Dendritic cell treated with granulocyte-macrophage colony-stimulating factor and Interleukin-4, amounts not matched to agents 40 ng/mL and 50 ng/mL, for 4 days (primary cell): ENCODE data around the gene MGLL.

Experiments
- H3K27ac Mint-ChIP-seq: one replicate; pipeline ENCODE4 v1.8.0; 2022; ENCODE audit warnings: mild to moderate bottlenecking, mixed read lengths
- H3K27me3 Mint-ChIP-seq: one replicate; pipeline ENCODE4 v1.8.0; 2022; ENCODE audit warnings: mild to moderate bottlenecking, mixed read lengths
- H3K36me3 Mint-ChIP-seq: one replicate; pipeline ENCODE4 v1.8.0; 2022; ENCODE audit warnings: low read depth, mixed read lengths
- H3K4me1 Mint-ChIP-seq: one replicate; pipeline ENCODE4 v1.8.0; 2022; ENCODE audit warnings: low read depth, mixed read lengths
- H3K4me3 Mint-ChIP-seq: one replicate; pipeline ENCODE4 v1.8.0; 2022; ENCODE audit warnings: mild to moderate bottlenecking, moderate library complexity, mixed read lengths
- H3K9me3 Mint-ChIP-seq: one replicate; pipeline ENCODE4 v1.8.0; 2022; ENCODE audit warnings: mixed read lengths
- intact Hi-C: fragments of 100-400 bp; cut with micrococcal nuclease; formaldehyde crosslinking; loops from one replicate; pipeline ENCODE4 v1.15.0; 2022

The MGLL gene

GRCh38 chr3:127734181-127734720 lies 88.1 kb downstream of the MGLL start:
- Mint-ChIP-seq H3K4me3 (peak overlapping the region; percentile 59), H3K4me1 (peaks cover 85% of the 10 kb centered on the region), H3K36me3 (peaks cover 6% of the 10 kb centered on the region), H3K9me3 (no peaks in the 10 kb centered on the region), H3K27ac (peak overlapping the region; percentile 81), H3K27me3 (no peaks in the 10 kb centered on the region)
- intact Hi-C loops = no loop called here

DNA sequence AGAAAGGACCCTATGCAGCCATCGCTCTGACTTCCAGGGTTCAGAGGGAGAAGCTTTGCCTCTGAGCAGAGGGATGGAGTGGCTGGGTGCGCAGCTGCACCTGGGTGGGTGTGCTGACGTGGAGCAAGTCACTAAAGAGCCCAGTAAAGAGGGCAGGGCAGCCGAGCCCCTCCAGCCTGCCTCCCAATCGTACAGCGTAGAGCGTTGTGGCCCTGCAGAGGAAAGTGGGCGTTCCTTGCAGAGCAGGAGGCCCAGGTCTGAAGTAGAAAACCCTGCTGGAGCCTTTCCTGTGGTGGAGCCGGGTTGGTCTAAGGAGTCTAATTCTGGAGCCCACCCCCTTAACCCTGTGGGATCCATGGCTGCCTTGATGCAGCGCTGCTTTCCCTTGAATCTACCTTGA lies 88.5 kb downstream of the MGLL start:
- no peaks in the 10 kb centered on the region for H3K27me3 Mint-ChIP-seq
- no peak overlapping the region for H3K4me3 Mint-ChIP-seq
- peaks cover 90% of the 10 kb centered on the region for H3K4me1 Mint-ChIP-seq
- peak overlapping the region; percentile 81 for H3K27ac Mint-ChIP-seq
- H3K9me3 Mint-ChIP-seq = no peaks in the 10 kb centered on the region
- peaks cover 6% of the 10 kb centered on the region for H3K36me3 Mint-ChIP-seq
- intact Hi-C loops = no loop called here

- no peaks in the 10 kb centered on the region for H3K9me3 Mint-ChIP-seq
- H3K4me1 Mint-ChIP-seq = peaks cover 91% of the 10 kb centered on the region
- H3K27me3 Mint-ChIP-seq = no peaks in the 10 kb centered on the region
- peak overlapping the region; percentile 81 for H3K27ac Mint-ChIP-seq
- H3K4me3 Mint-ChIP-seq = peak overlapping the region; percentile 30
- intact Hi-C loops = no loop called here
- peaks cover 6% of the 10 kb centered on the region for H3K36me3 Mint-ChIP-seq
Measured at GRCh38 chr3:127732879-127733350, 89.4 kb downstream of the MGLL start.

DNA sequence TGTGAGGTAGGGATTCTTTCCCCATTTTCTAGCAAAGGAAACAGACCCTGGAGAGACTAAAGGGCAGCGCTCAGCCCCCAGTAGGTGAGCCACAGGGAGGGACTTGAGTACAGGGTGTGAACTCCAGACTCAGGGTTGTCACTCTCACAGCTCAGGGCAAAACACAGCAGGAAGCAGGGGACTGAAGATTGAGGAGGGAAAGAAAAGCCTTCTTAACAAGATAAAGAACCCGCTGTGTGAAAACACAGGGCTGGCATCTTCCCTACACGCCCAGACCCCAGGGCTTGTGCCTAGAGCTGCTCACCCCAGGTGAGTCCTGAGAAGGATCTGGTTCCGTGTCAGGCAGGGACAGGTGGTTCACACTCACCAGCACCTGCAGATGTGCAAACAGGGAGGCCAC lies 90.0 kb downstream of the MGLL start:
- H3K36me3 Mint-ChIP-seq = peaks cover 6% of the 10 kb centered on the region
- H3K9me3 Mint-ChIP-seq = no peaks in the 10 kb centered on the region
- peak overlapping the region; percentile 81 for H3K27ac Mint-ChIP-seq
- peaks cover 89% of the 10 kb centered on the region for H3K4me1 Mint-ChIP-seq
- intact Hi-C loops = no loop called here
- H3K27me3 Mint-ChIP-seq = no peaks in the 10 kb centered on the region
- H3K4me3 Mint-ChIP-seq = peak overlapping the region; percentile 30

- H3K27me3 Mint-ChIP-seq = no peaks in the 10 kb centered on the region
- H3K4me3 Mint-ChIP-seq = no peak overlapping the region
- intact Hi-C loops = no loop called here
- no peaks in the 10 kb centered on the region for H3K9me3 Mint-ChIP-seq
- H3K4me1 Mint-ChIP-seq = peaks cover 90% of the 10 kb centered on the region
- peak overlapping the region; percentile 81 for H3K27ac Mint-ChIP-seq
- peaks cover 6% of the 10 kb centered on the region for H3K36me3 Mint-ChIP-seq
Measured at GRCh38 chr3:127731546-127732289, 90.6 kb downstream of the MGLL start.

GRCh38 chr3:127730666-127731295 lies 91.5 kb downstream of the MGLL start:
- Mint-ChIP-seq H3K27me3 (no peaks in the 10 kb centered on the region), H3K9me3 (peaks cover 5% of the 10 kb centered on the region), H3K4me3 (no peak overlapping the region), H3K36me3 (peaks cover 9% of the 10 kb centered on the region), H3K27ac (peak overlapping the region; percentile 90), H3K4me1 (peaks cover 89% of the 10 kb centered on the region)
- intact Hi-C loops = no loop called here

GRCh38 chr3:127730171-127730570 lies 92.1 kb downstream of the MGLL start:
- no peaks in the 10 kb centered on the region for H3K27me3 Mint-ChIP-seq
- peaks cover 89% of the 10 kb centered on the region for H3K4me1 Mint-ChIP-seq
- peaks cover 13% of the 10 kb centered on the region for H3K36me3 Mint-ChIP-seq
- H3K4me3 Mint-ChIP-seq = peak overlapping the region; percentile 49
- intact Hi-C loops = no loop called here
- H3K9me3 Mint-ChIP-seq = peaks cover 8% of the 10 kb centered on the region
- peak overlapping the region; percentile 90 for H3K27ac Mint-ChIP-seq

DNA sequence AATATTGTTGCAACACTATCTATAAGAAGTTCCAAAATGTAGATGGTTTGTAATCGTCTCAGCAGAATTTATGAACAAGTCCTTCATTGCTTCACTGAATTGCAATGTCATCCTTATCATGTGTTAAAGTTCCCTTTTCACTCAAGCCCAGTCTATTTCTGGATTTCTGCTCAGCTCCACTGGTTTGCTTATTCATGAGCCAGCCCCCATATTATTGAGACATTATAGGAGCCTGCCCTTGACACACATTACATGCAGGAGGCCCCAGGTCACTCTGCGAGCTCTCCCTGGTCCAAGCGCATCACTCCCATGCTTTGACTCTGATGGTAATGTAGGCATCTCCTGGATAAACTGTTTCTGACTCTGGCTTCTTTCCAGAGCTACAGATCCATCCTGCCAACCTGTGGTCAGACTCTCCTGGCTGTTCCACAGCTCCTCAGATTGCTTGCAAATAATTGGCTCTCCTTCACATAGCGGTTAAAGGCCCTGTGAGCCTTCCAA lies 92.7 kb downstream of the MGLL start:
- Mint-ChIP-seq H3K27ac (peak overlapping the region; percentile 90), H3K9me3 (peaks cover 8% of the 10 kb centered on the region), H3K36me3 (peaks cover 18% of the 10 kb centered on the region), H3K4me3 (no peak overlapping the region), H3K4me1 (peaks cover 88% of the 10 kb centered on the region), H3K27me3 (peaks cover 2% of the 10 kb centered on the region)
- intact Hi-C loops = no loop called here

GRCh38 chr3:127728417-127729015 lies 93.8 kb downstream of the MGLL start:
- H3K27me3 Mint-ChIP-seq = peaks cover 2% of the 10 kb centered on the region
- H3K4me1 Mint-ChIP-seq = peaks cover 77% of the 10 kb centered on the region
- H3K27ac Mint-ChIP-seq = peak overlapping the region; percentile 90
- no peak overlapping the region for H3K4me3 Mint-ChIP-seq
- H3K36me3 Mint-ChIP-seq = peaks cover 27% of the 10 kb centered on the region
- H3K9me3 Mint-ChIP-seq = peaks cover 8% of the 10 kb centered on the region
- intact Hi-C loops = no loop called here

DNA sequence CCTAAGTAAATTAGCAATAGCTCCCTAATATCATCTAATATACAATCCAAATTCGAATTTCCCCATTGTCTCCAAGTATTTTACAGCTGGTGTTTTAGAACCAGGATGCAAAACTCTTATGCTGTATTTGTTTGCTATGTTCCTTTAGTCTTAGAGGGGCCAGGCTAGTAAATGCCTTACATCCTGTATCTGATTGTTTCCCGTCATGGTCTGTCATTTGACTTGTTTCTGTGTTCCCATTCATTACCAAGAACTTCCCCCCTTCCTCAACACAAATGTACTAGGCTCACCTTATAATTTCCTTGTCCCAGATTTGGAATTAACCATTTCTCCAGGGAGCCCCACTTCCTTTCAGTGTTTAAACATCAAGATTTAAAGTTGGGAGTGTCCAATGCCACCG lies 95.4 kb downstream of the MGLL start:
- Mint-ChIP-seq H3K4me3 (no peak overlapping the region), H3K27me3 (peaks cover 2% of the 10 kb centered on the region), H3K4me1 (peaks cover 61% of the 10 kb centered on the region), H3K9me3 (peaks cover 8% of the 10 kb centered on the region), H3K27ac (no peak overlapping the region), H3K36me3 (peaks cover 21% of the 10 kb centered on the region)
- intact Hi-C loops = no loop called here

- no peak overlapping the region for H3K27ac Mint-ChIP-seq
- H3K9me3 Mint-ChIP-seq = peaks cover 8% of the 10 kb centered on the region
- H3K4me3 Mint-ChIP-seq = no peak overlapping the region
- peaks cover 31% of the 10 kb centered on the region for H3K4me1 Mint-ChIP-seq
- H3K36me3 Mint-ChIP-seq = peaks cover 33% of the 10 kb centered on the region
- intact Hi-C loops = no loop called here
- peaks cover 2% of the 10 kb centered on the region for H3K27me3 Mint-ChIP-seq
Measured at GRCh38 chr3:127723011-127723567, 99.2 kb downstream of the MGLL start.

DNA sequence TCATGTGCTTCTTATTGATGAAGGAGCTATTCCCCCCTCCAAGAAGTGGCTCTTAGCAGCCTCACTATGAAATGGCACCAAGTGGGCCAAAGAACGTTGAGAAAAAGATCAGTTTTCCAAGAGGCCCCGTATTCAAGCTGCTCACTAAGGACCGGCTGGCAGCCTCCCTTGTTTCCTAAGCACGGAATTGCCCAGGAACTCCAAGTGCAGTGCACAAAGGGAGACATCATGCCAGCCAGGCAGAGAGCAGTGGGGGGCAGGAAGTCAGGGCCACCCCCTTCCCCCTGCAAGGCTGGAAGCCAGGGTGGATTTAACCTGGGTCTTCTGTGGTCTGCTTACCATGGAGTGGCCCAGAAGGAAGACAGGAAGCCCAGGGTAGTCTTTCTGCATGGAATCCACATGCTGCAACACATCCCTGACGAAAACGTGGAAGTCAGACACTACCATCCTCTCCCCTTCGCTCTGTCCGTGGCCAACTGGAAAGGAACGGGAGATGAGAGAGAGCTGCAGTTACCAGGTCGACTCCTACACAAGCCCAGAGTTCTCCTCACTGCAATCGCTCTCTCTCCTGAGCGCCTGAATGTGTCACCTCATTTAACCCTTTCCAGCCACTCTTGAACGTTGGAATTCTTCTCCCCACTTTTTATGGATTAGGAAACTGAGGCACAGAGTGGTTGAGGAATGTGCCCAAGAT lies 100.1 kb downstream of the MGLL start:
- peaks cover 29% of the 10 kb centered on the region for H3K4me1 Mint-ChIP-seq
- no peak overlapping the region for H3K4me3 Mint-ChIP-seq
- intact Hi-C loops = no loop called here
- peaks cover 8% of the 10 kb centered on the region for H3K9me3 Mint-ChIP-seq
- H3K27ac Mint-ChIP-seq = peak overlapping the region; percentile 27
- peaks cover 2% of the 10 kb centered on the region for H3K27me3 Mint-ChIP-seq
- peaks cover 33% of the 10 kb centered on the region for H3K36me3 Mint-ChIP-seq
